Left renal cortex interstitium (tissue), 4 donors: ENCODE measurements around the gene INPP4A. TPM values are rescaled to one million over a fixed set of nuclear protein-coding genes. Genes with fewer than 3 reads are reported as not detected.
"Not testable (repeated sequence)": the region's sequence is repeated elsewhere in the genome, so short reads cannot be mapped to it uniquely, and the experiment has no call there.

Source experiments
- DNase-seq, 4 donors: peaks; one replicate each; pipeline ENCODE4 v3.0.0-alpha.2; 2013; ENCODE audit warnings: low read depth in 4 of 4, low spot score in 2 of 4, missing footprints in 1 of 4
- polyA plus RNA-seq, 4 donors: library from polyadenylated mRNA; unstranded; fragments of 120-200 nt; gene quantifications; one replicate each; pipeline ENCODE4 v1.2.1, GENCODE V29; 2013; ENCODE audit not compliant: insufficient read length in 4 of 4

The INPP4A gene
- polyA plus RNA-seq, 4 donors: 17.4 to 27.6 (median 20.5) TPM

- no peak for DNase-seq
These were observed 132.1 kb downstream of the INPP4A start for GRCh38 chr2:98576666-98577312.

- DNase-seq: no peak
These were observed 132.7 kb downstream of the INPP4A start for GRCh38 chr2:98577313-98577712.

- no peak for DNase-seq
These were observed 133.6 kb downstream of the INPP4A start for GRCh38 chr2:98578231-98578630.

- DNase-seq: no peak
These were observed 135.3 kb downstream of the INPP4A start for GRCh38 chr2:98579926-98580325.

- no peak for DNase-seq
These were observed 136.1 kb downstream of the INPP4A start for GRCh38 chr2:98580656-98581284.

- DNase-seq: no peak
These were observed 137.9 kb downstream of the INPP4A start for GRCh38 chr2:98582523-98582922.

GRCh38 chr2:98583276-98583675 is 138.6 kb downstream of the INPP4A start:
- DNase-seq: no peak

GRCh38 chr2:98583816-98584618 is 139.4 kb downstream of the INPP4A start:
- no peak for DNase-seq

- DNase-seq: no peak
These were observed 140.7 kb downstream of the INPP4A start for GRCh38 chr2:98585386-98585785.

GRCh38 chr2:98586551-98587140 is 142.0 kb downstream of the INPP4A start:
- no peak for DNase-seq

- no peak for DNase-seq
These were observed 144.3 kb downstream of the INPP4A start for GRCh38 chr2:98588880-98589431.

- no peak for DNase-seq
These were observed 144.8 kb downstream of the INPP4A start for GRCh38 chr2:98589489-98589888.

- DNase-seq: no peak
These were observed 147.9 kb downstream of the INPP4A start for GRCh38 chr2:98592565-98592964.

GRCh38 chr2:98594665-98595064 is 150.0 kb downstream of the INPP4A start:
- not testable (repeated sequence) for DNase-seq

- DNase-seq: no peak
These were observed 154.2 kb downstream of the INPP4A start for GRCh38 chr2:98598781-98599428.

GRCh38 chr2:98601532-98602132 is 157.0 kb downstream of the INPP4A start:
- no peak for DNase-seq

GRCh38 chr2:98604547-98604946 is 159.9 kb downstream of the INPP4A start:
- no peak for DNase-seq

- no peak for DNase-seq
These were observed 160.4 kb downstream of the INPP4A start for GRCh38 chr2:98605076-98605475.

- DNase-seq: no peak
These were observed 161.8 kb downstream of the INPP4A start for GRCh38 chr2:98606431-98606830.

- DNase-seq: no peak
These were observed 162.4 kb downstream of the INPP4A start for GRCh38 chr2:98607104-98607503.
